Kidney (tissue), 14 donors: Measurements from ENCODE around the gene TPI1. TPM values are rescaled to one million over a fixed set of nuclear protein-coding genes. Genes with fewer than 3 reads are reported as not detected.
A peak's percentile ranks its signal among the peaks of the same experiment; 100 is the strongest.

Experiments
- DNase-seq, 5 donors: peaks; one replicate each; pipeline ENCODE4 v3.0.0-alpha.2; 2013 to 2020
- FAIRE-seq: peaks from 2 replicates; lab custom pipeline; 2012; peaks lifted over from hg19 to GRCh38; lab: Jason Lieb, UNC
- H3K27ac ChIP-seq, 2 donors: one replicate each; pipeline ENCODE4 v1.7.0; 2013; ENCODE audit warnings: low read depth in 2 of 2, low read length in 2 of 2, inconsistent platforms in 1 of 2
- H3K27me3 ChIP-seq: one replicate; pipeline ENCODE4 v1.7.1; 2013; ENCODE audit warnings: low read length, inconsistent platforms; ENCODE audit not compliant: control insufficient read depth, insufficient read depth
- H3K36me3 ChIP-seq, 3 donors: one replicate each; pipeline versions ENCODE4 v1.7.0 to v1.7.1; 2013; ENCODE audit warnings: low read length in 3 of 3, control low read depth in 1 of 3, inconsistent platforms in 1 of 3; ENCODE audit not compliant: insufficient read depth in 3 of 3, control insufficient read depth in 2 of 3
- H3K4me1 ChIP-seq, 3 donors: one replicate each; pipeline versions ENCODE4 v1.7.0 to v1.7.1; 2013; ENCODE audit warnings: low read length in 3 of 3, inconsistent platforms in 1 of 3, low read depth in 1 of 3; ENCODE audit not compliant: control insufficient read depth in 2 of 3, insufficient read depth in 2 of 3
- H3K4me3 ChIP-seq, 3 donors: one replicate each; pipeline versions ENCODE4 v1.7.0 to v1.8.1; 2013; ENCODE audit warnings: low read length in 3 of 3, control low read depth in 1 of 3, inconsistent platforms in 1 of 3
- H3K9ac ChIP-seq, 3 donors: one replicate each; pipeline versions ENCODE4 v1.7.0 to v1.7.1; 2013; ENCODE audit warnings: low read length in 3 of 3, control low read depth in 1 of 3, inconsistent platforms in 1 of 3
- H3K9me3 ChIP-seq, 3 donors: one replicate each; pipeline versions ENCODE4 v1.7.0 to v1.7.1; 2013; ENCODE audit warnings: low read length in 3 of 3, control low read depth in 1 of 3, inconsistent platforms in 1 of 3; ENCODE audit not compliant: control insufficient read depth in 2 of 3, insufficient read depth in 1 of 3
- CTCF ChIP-seq: IDR thresholded peaks from 3 replicates; pipeline ENCODE4 v1.5.1; 2012; ENCODE audit warnings: mild to moderate bottlenecking, moderate library complexity, borderline replicate concordance; ENCODE audit not compliant: insufficient read depth; ENCODE audit errors: extremely low read depth
- intact Hi-C: fragments of 100-400 bp; cut with DNase I; formaldehyde crosslinking; loops from one replicate; pipeline ENCODE4 v1.11.1; 2022
- polyA plus RNA-seq: library from polyadenylated mRNA; stranded (reverse); fragments of 350-450 nt; fragmentation: Illumina TruSeq; extraction: RNeasy Lipid Tissue Mini Kit (QIAGEN cat#74804); gene quantifications from one replicate; pipeline ENCODE4 v1.2.3, GENCODE V29; 2014; ENCODE audit warnings: low read depth, low replicate concordance; ENCODE audit not compliant: insufficient read depth
- total RNA-seq: library from RNA; stranded (reverse); fragmentation: NEBNext Ultra II Directional; extraction: Animal tissue kit (Norgen Biotek cat#: 25700); gene quantifications from one replicate; pipeline ENCODE4 v1.2.1, GENCODE V29; 2021
- donor health status: control.
- donor health status: control.
- donor health status: control.
- donor health status: control.
- donor health status: control.
- donor health status: DM: yes; HTN: yes; CAD: no.
- donor health status: Normal renal cell carcinoma (clear cell type).

The TPI1 gene
- total and polyA plus RNA-seq, 2 donors from 2014 or later: 437 to 1,220 TPM

GRCh38 chr12:6852651-6853354 lies 14.5 kb upstream of the TPI1 start:
- DNase-seq (peak in 3 of 5 donors; percentile 66 to 84 (median 82)), FAIRE-seq (no peak)
- H3K36me3 ChIP-seq: peaks cover 6 to 20% (median 14%) of the 10 kb centered on the region in 3 donors
- H3K4me3 ChIP-seq: peak overlapping the region; percentile 75 to 99 (median 92)
- H3K27ac ChIP-seq: no peak overlapping the region
- H3K9ac ChIP-seq: peak overlapping the region in 2 of 3 donors; percentile 36 to 46
- H3K27me3 ChIP-seq: no peaks in the 10 kb centered on the region
- H3K4me1 ChIP-seq: peaks cover 0 to 11% (median 6%) of the 10 kb centered on the region in 3 donors
- intact Hi-C loops: no loop called here
- TF ChIP-seq CTCF: no peak
- no peaks in the 10 kb centered on the region for H3K9me3 ChIP-seq

GRCh38 chr12:6853626-6854025 lies 13.7 kb upstream of the TPI1 start:
- Histone ChIP-seq H3K27me3 (no peaks in the 10 kb centered on the region), H3K9ac (no peak overlapping the region), H3K4me1 (peaks cover 0 to 11% (median 6%) of the 10 kb centered on the region in 3 donors), H3K9me3 (no peaks in the 10 kb centered on the region), H3K4me3 (no peak overlapping the region), H3K36me3 (peaks cover 9 to 28% (median 19%) of the 10 kb centered on the region in 3 donors), H3K27ac (no peak overlapping the region)
- FAIRE-seq: no peak
- no peak for DNase-seq
- intact Hi-C loops: no loop called here
- no peak for TF ChIP-seq CTCF

- H3K27ac ChIP-seq: no peak overlapping the region
- TF ChIP-seq CTCF: no peak
- no peak overlapping the region for H3K9ac ChIP-seq
- H3K4me3 ChIP-seq: no peak overlapping the region
- H3K36me3 ChIP-seq: peaks cover 9 to 32% (median 22%) of the 10 kb centered on the region in 3 donors
- no peaks in the 10 kb centered on the region for H3K27me3 ChIP-seq
- H3K4me1 ChIP-seq: peaks cover 0 to 11% (median 6%) of the 10 kb centered on the region in 3 donors
- no peaks in the 10 kb centered on the region for H3K9me3 ChIP-seq
- intact Hi-C loops: no loop called here
- DNase-seq (peak in 1 of 5 donors; percentile 7), FAIRE-seq (no peak)
Measured at GRCh38 chr12:6854036-6854435, 13.3 kb upstream of the TPI1 start.
